Measurements from ENCODE around the gene C14orf132.
"Not testable (repeated sequence)": the region's sequence is repeated elsewhere in the genome, so short reads cannot be mapped to it uniquely, and the experiment has no call there.

C14orf132 gene

GRCh38 chr14:96011131-96011530 is 28.0 kb upstream of the C14orf132 start (continued):
- TF ChIP-seq CSRNP3 (CRISPR knock-in tag; IDR thresholded peaks at IDR 0.05) (no peak), BACH2 (CRISPR knock-in tag; IDR thresholded peaks at IDR 0.05; ENCODE audit: borderline replicate concordance) (no peak), OSR1 (CRISPR knock-in tag; IDR thresholded peaks at IDR 0.05) (no peak), ZNF8 (CRISPR knock-in tag; IDR thresholded peaks at IDR 0.05) (no peak), RARB (CRISPR knock-in tag; IDR thresholded peaks at IDR 0.05) (no peak), CREB5 (CRISPR knock-in tag; IDR thresholded peaks at IDR 0.05; ENCODE audit: low read depth) (no peak), ZNF70 (CRISPR knock-in tag; IDR thresholded peaks at IDR 0.05) (no peak), ESRRG (CRISPR knock-in tag; IDR thresholded peaks at IDR 0.05) (no peak), PPARA (CRISPR knock-in tag; IDR thresholded peaks at IDR 0.05; ENCODE audit: borderline replicate concordance) (no peak), ZFP3 (CRISPR knock-in tag; IDR thresholded peaks at IDR 0.05) (no peak)

- TF ChIP-seq BACH2 (CRISPR knock-in tag; IDR thresholded peaks at IDR 0.05; ENCODE audit: borderline replicate concordance) (no peak), ZNF70 (CRISPR knock-in tag; IDR thresholded peaks at IDR 0.05) (no peak), PPARA (CRISPR knock-in tag; IDR thresholded peaks at IDR 0.05; ENCODE audit: borderline replicate concordance) (no peak), ZNF8 (CRISPR knock-in tag; IDR thresholded peaks at IDR 0.05) (no peak), ISL1 (CRISPR knock-in tag; IDR thresholded peaks at IDR 0.05) (no peak), TOX (CRISPR knock-in tag; IDR thresholded peaks at IDR 0.05; ENCODE audit: borderline replicate concordance) (no peak), POU6F1 (CRISPR knock-in tag; IDR thresholded peaks at IDR 0.05; ENCODE audit: borderline replicate concordance, low read depth) (no peak)
Observed at GRCh38 chr14:96011607-96012006, 27.6 kb upstream of the C14orf132 start.

GRCh38 chr14:96012757-96013156 is 26.4 kb upstream of the C14orf132 start:
- ATAC-seq, result not testable (repeated sequence)

More at GRCh38 chr14:96011607-96012006, 27.6 kb upstream of the C14orf132 start:
- no peak for ATAC-seq

GRCh38 chr14:96014176-96014575 is 25.0 kb upstream of the C14orf132 start:
- no peak for ATAC-seq
- no peak for TF ChIP-seq CSDC2 (CRISPR knock-in tag; IDR thresholded peaks at IDR 0.05)

GRCh38 chr14:96016501-96017160 is 22.5 kb upstream of the C14orf132 start:
- no peak for ATAC-seq
- no peak for TF ChIP-seq ZC3H10 (CRISPR knock-in tag; IDR thresholded peaks at IDR 0.05)
- TF ChIP-seq PPARA (CRISPR knock-in tag; IDR thresholded peaks at IDR 0.05; ENCODE audit: borderline replicate concordance), result no peak
- no peak for TF ChIP-seq TOX (CRISPR knock-in tag; IDR thresholded peaks at IDR 0.05; ENCODE audit: borderline replicate concordance)
- TF ChIP-seq POU6F1 (CRISPR knock-in tag; IDR thresholded peaks at IDR 0.05; ENCODE audit: borderline replicate concordance, low read depth), result no peak
- no peak for TF ChIP-seq GLIS3 (CRISPR knock-in tag; IDR thresholded peaks at IDR 0.05)
- TF ChIP-seq ZNF70 (CRISPR knock-in tag; IDR thresholded peaks at IDR 0.05), result no peak
- no peak for TF ChIP-seq ESRRG (CRISPR knock-in tag; IDR thresholded peaks at IDR 0.05)
- TF ChIP-seq ZNF8 (CRISPR knock-in tag; IDR thresholded peaks at IDR 0.05), result no peak
- TF ChIP-seq ARNTL (CRISPR knock-in tag; IDR thresholded peaks at IDR 0.05; ENCODE audit: borderline replicate concordance, low read depth), result no peak
- TF ChIP-seq ZFP3 (CRISPR knock-in tag; IDR thresholded peaks at IDR 0.05), result no peak
- no peak for TF ChIP-seq TSHZ2 (CRISPR knock-in tag; IDR thresholded peaks at IDR 0.05)
- TF ChIP-seq RARB (CRISPR knock-in tag; IDR thresholded peaks at IDR 0.05), result no peak
- no peak for TF ChIP-seq TCF4 (CRISPR knock-in tag; IDR thresholded peaks at IDR 0.05; ENCODE audit: borderline replicate concordance)
- TF ChIP-seq CSRNP3 (CRISPR knock-in tag; IDR thresholded peaks at IDR 0.05), result no peak

All from SK-N-SH treated with all-trans-retinoic acid at 6 μM for 48 hours (cell line).